ENCODE data around the gene GNB5.

Gene GNB5

DNA sequence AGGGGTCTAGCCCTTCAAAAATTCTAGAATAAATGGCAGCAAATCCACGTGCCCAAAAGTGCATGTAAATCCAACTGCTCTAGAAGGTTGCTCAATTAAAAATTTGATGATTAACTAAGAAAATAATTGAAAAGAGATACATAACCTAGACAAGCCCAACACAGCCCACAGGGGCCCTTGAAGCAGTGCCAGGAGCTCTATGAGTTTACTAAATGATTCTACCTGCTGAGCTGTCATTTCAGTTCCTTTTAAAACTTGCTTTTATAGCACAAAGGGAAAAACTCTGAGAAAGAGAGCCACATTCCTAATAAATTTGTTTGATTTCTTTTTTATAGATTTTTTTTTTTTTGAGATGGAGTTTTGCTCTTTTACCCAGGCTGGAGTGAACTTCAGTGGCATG, 38.9 kb upstream of the GNB5 start:
- H4K8ac ChIP-seq (ENCODE audit: low read depth, low read length) = no peak overlapping the region
- no peak overlapping the region for H3K4me3 ChIP-seq (ENCODE audit: low read length in 2 of 2)
- no peaks in the 10 kb centered on the region for H3K9me3 ChIP-seq (replicated peaks in 1 of 2; ENCODE audit: control insufficient read depth in 2 of 2, insufficient read depth in 1 of 2, low read depth in 1 of 2, low read length in 2 of 2)
- no peak overlapping the region for H2BK15ac ChIP-seq (ENCODE audit: low read length)
- WGBS, 2 donors (ENCODE audit: extremely low coverage in 2 of 2, insufficient read length in 2 of 2, insufficient replicate concordance in 1 of 2) = no CpG with 5 or more reads among the region's 1 CpG
- H3K4me1 ChIP-seq (ENCODE audit: control insufficient read depth in 2 of 2, insufficient read depth in 1 of 2, low read depth in 1 of 2, low read length in 2 of 2) = peaks cover 0 to 6% of the 10 kb centered on the region in 2 donors
- H3K36me3 ChIP-seq (replicated peaks in 1 of 2; ENCODE audit: control insufficient read depth in 2 of 2, insufficient read depth in 2 of 2, low read length in 2 of 2) = peaks cover 9 to 14% of the 10 kb centered on the region in 2 donors
- no peak overlapping the region for H4K91ac ChIP-seq (ENCODE audit: low read depth, low read length, poor library complexity)
- H2BK120ac ChIP-seq (ENCODE audit: low read depth, low read length) = no peak overlapping the region
- no peak overlapping the region for H2AK5ac ChIP-seq (ENCODE audit: low read depth, low read length)
- no peak overlapping the region for H3K14ac ChIP-seq (ENCODE audit: low read length)
- H3K27me3 ChIP-seq (ENCODE audit: control insufficient read depth in 3 of 3, insufficient read depth in 3 of 3, low read depth in 1 of 3, low read length in 3 of 3) = no peaks in the 10 kb centered on the region
- H2AFZ ChIP-seq (ENCODE audit: low read length) = no peak overlapping the region
- no peak overlapping the region for H3K27ac ChIP-seq (replicated peaks; ENCODE audit: low read length)
- DNase-seq (ENCODE audit: low spot score) = no peak
- H2BK5ac ChIP-seq (ENCODE audit: low read length) = no peak overlapping the region
- no peak overlapping the region for H2BK12ac ChIP-seq (ENCODE audit: low read length)
- no peak overlapping the region for H3K9ac ChIP-seq (ENCODE audit: low read depth, low read length, poor library complexity)
- no peak overlapping the region for H3K4ac ChIP-seq (ENCODE audit: low read length)
- no peak overlapping the region for H3K18ac ChIP-seq (ENCODE audit: low read length)
- no peak overlapping the region for H3K4me2 ChIP-seq (ENCODE audit: insufficient read depth, low read length, poor library complexity, severe bottlenecking)
- no peak overlapping the region for H3K23ac ChIP-seq (ENCODE audit: low read depth, low read length, poor library complexity)
- H3K79me1 ChIP-seq (ENCODE audit: low read depth, low read length) = no peaks in the 10 kb centered on the region

DNA sequence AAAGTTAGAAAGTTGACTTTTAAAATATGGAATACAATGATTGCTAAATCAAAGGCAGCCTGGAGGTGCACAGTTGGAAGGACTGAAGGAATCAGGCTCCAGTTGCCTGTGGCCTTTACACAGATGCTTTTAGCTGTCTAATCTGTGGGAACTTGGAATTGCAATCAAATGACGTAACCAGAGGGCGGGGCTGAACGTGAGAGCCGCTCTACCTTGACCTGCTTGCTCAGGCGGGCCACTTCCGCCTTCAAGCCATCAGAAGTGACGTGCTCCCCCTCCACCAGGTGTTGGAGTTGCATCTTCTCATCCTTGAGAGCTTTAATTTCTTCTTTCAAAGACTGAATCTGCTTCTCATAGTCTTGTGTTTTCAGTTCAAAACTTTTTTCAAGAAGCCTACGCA, 37.7 kb upstream of the GNB5 start:
- no peak overlapping the region for H3K4me2 ChIP-seq (ENCODE audit: insufficient read depth, low read length, poor library complexity, severe bottlenecking)
- no peak overlapping the region for H2BK120ac ChIP-seq (ENCODE audit: low read depth, low read length)
- WGBS, 2 donors (ENCODE audit: extremely low coverage in 2 of 2, insufficient read length in 2 of 2, insufficient replicate concordance in 1 of 2) = no CpG with 5 or more reads among the region's 8 CpGs
- H3K9me3 ChIP-seq (replicated peaks in 1 of 2; ENCODE audit: control insufficient read depth in 2 of 2, insufficient read depth in 1 of 2, low read depth in 1 of 2, low read length in 2 of 2) = no peaks in the 10 kb centered on the region
- peaks cover 5 to 18% of the 10 kb centered on the region in 2 donors for H3K36me3 ChIP-seq (replicated peaks in 1 of 2; ENCODE audit: control insufficient read depth in 2 of 2, insufficient read depth in 2 of 2, low read length in 2 of 2)
- no peak overlapping the region for H2BK12ac ChIP-seq (ENCODE audit: low read length)
- no peak overlapping the region for H4K8ac ChIP-seq (ENCODE audit: low read depth, low read length)
- H2AK5ac ChIP-seq (ENCODE audit: low read depth, low read length) = no peak overlapping the region
- no peaks in the 10 kb centered on the region for H3K27me3 ChIP-seq (ENCODE audit: control insufficient read depth in 3 of 3, insufficient read depth in 3 of 3, low read depth in 1 of 3, low read length in 3 of 3)
- H3K4me3 ChIP-seq (ENCODE audit: low read length in 2 of 2) = no peak overlapping the region
- H3K79me1 ChIP-seq (ENCODE audit: low read depth, low read length) = no peaks in the 10 kb centered on the region
- no peak for DNase-seq (ENCODE audit: low spot score)
- no peak overlapping the region for H3K4ac ChIP-seq (ENCODE audit: low read length)
- peaks cover 0 to 6% of the 10 kb centered on the region in 2 donors for H3K4me1 ChIP-seq (ENCODE audit: control insufficient read depth in 2 of 2, insufficient read depth in 1 of 2, low read depth in 1 of 2, low read length in 2 of 2)
- no peak overlapping the region for H3K27ac ChIP-seq (replicated peaks; ENCODE audit: low read length)
- H3K23ac ChIP-seq (ENCODE audit: low read depth, low read length, poor library complexity) = no peak overlapping the region
- H3K14ac ChIP-seq (ENCODE audit: low read length) = no peak overlapping the region
- no peak overlapping the region for H2BK5ac ChIP-seq (ENCODE audit: low read length)
- H2AFZ ChIP-seq (ENCODE audit: low read length) = no peak overlapping the region
- H4K91ac ChIP-seq (ENCODE audit: low read depth, low read length, poor library complexity) = no peak overlapping the region
- H3K18ac ChIP-seq (ENCODE audit: low read length) = no peak overlapping the region
- H3K9ac ChIP-seq (ENCODE audit: low read depth, low read length, poor library complexity) = no peak overlapping the region
- no peak overlapping the region for H2BK15ac ChIP-seq (ENCODE audit: low read length)

DNA sequence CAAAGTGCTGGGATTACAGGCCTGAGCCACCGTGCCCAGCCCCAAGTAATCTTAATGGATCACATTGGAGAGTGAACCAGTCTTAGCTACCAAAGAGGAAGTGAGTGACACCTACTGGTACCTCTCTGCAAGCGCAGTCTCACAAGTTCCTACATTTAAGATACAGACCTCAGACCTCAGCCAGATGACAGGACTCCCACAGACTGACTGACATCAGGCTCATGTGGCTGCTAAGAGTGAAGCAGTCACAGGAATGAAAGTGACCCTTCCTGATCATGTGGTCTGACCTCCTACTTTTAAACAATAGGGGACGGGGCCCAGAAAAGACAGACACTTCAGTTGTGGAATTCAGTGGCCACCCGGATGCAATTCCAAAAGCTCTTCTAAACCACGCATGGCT, 36.3 kb upstream of the GNB5 start:
- Histone ChIP-seq H2BK5ac (ENCODE audit: low read length) (no peak overlapping the region), H3K23ac (ENCODE audit: low read depth, low read length, poor library complexity) (no peak overlapping the region), H4K91ac (ENCODE audit: low read depth, low read length, poor library complexity) (no peak overlapping the region), H3K4me1 (ENCODE audit: control insufficient read depth in 2 of 2, insufficient read depth in 1 of 2, low read depth in 1 of 2, low read length in 2 of 2) (peaks cover 0 to 4% of the 10 kb centered on the region in 2 donors), H2BK120ac (ENCODE audit: low read depth, low read length) (no peak overlapping the region), H2BK12ac (ENCODE audit: low read length) (no peak overlapping the region), H4K8ac (ENCODE audit: low read depth, low read length) (no peak overlapping the region), H3K79me1 (ENCODE audit: low read depth, low read length) (no peaks in the 10 kb centered on the region), H3K9me3 (replicated peaks in 1 of 2; ENCODE audit: control insufficient read depth in 2 of 2, insufficient read depth in 1 of 2, low read depth in 1 of 2, low read length in 2 of 2) (no peaks in the 10 kb centered on the region), H3K36me3 (replicated peaks in 1 of 2; ENCODE audit: control insufficient read depth in 2 of 2, insufficient read depth in 2 of 2, low read length in 2 of 2) (peaks cover 5 to 26% of the 10 kb centered on the region in 2 donors), H2AK5ac (ENCODE audit: low read depth, low read length) (no peak overlapping the region), H3K9ac (ENCODE audit: low read depth, low read length, poor library complexity) (no peak overlapping the region), H3K27me3 (ENCODE audit: control insufficient read depth in 3 of 3, insufficient read depth in 3 of 3, low read depth in 1 of 3, low read length in 3 of 3) (no peaks in the 10 kb centered on the region), H3K4me3 (ENCODE audit: low read length in 2 of 2) (no peak overlapping the region), H3K18ac (ENCODE audit: low read length) (no peak overlapping the region), H3K4ac (ENCODE audit: low read length) (no peak overlapping the region), H3K4me2 (ENCODE audit: insufficient read depth, low read length, poor library complexity, severe bottlenecking) (no peak overlapping the region), H2BK15ac (ENCODE audit: low read length) (no peak overlapping the region), H3K14ac (ENCODE audit: low read length) (no peak overlapping the region), H3K27ac (replicated peaks; ENCODE audit: low read length) (no peak overlapping the region), H2AFZ (ENCODE audit: low read length) (no peak overlapping the region)
- DNase-seq (ENCODE audit: low spot score) = peak; percentile 64
- no CpG with 5 or more reads among the region's 5 CpGs for WGBS, 2 donors (ENCODE audit: extremely low coverage in 2 of 2, insufficient read length in 2 of 2, insufficient replicate concordance in 1 of 2)

DNA sequence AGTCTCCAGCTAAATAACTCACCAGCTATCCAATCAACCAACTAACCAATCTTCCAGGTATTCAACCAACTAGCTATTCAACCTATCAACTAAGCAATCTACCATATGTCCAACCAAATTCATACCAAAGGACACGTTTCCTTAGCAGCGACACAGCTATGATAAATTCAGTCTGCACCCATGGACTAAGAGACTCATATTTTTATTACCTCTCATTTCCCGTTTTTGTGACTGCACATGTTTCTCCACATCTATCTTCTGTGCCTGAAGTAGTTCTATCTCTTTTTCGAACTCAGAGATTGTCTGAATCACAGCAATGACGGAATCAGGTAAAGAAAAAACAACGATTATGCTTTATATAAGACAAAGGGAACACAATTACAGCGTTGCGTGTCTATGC, 34.0 kb upstream of the GNB5 start:
- Histone ChIP-seq H3K23ac (ENCODE audit: low read depth, low read length, poor library complexity) (no peak overlapping the region), H2AK5ac (ENCODE audit: low read depth, low read length) (no peak overlapping the region), H2BK12ac (ENCODE audit: low read length) (no peak overlapping the region), H3K27ac (replicated peaks; ENCODE audit: low read length) (no peak overlapping the region), H3K36me3 (replicated peaks in 1 of 2; ENCODE audit: control insufficient read depth in 2 of 2, insufficient read depth in 2 of 2, low read length in 2 of 2) (peaks cover 6 to 32% of the 10 kb centered on the region in 2 donors), H3K9ac (ENCODE audit: low read depth, low read length, poor library complexity) (no peak overlapping the region), H3K4ac (ENCODE audit: low read length) (no peak overlapping the region), H3K4me2 (ENCODE audit: insufficient read depth, low read length, poor library complexity, severe bottlenecking) (no peak overlapping the region), H2BK15ac (ENCODE audit: low read length) (no peak overlapping the region), H3K79me1 (ENCODE audit: low read depth, low read length) (no peaks in the 10 kb centered on the region), H3K9me3 (replicated peaks in 1 of 2; ENCODE audit: control insufficient read depth in 2 of 2, insufficient read depth in 1 of 2, low read depth in 1 of 2, low read length in 2 of 2) (no peaks in the 10 kb centered on the region), H3K4me3 (ENCODE audit: low read length in 2 of 2) (no peak overlapping the region), H3K14ac (ENCODE audit: low read length) (no peak overlapping the region), H2AFZ (ENCODE audit: low read length) (no peak overlapping the region), H4K8ac (ENCODE audit: low read depth, low read length) (no peak overlapping the region), H4K91ac (ENCODE audit: low read depth, low read length, poor library complexity) (no peak overlapping the region), H2BK5ac (ENCODE audit: low read length) (no peak overlapping the region), H3K18ac (ENCODE audit: low read length) (no peak overlapping the region), H3K27me3 (ENCODE audit: control insufficient read depth in 3 of 3, insufficient read depth in 3 of 3, low read depth in 1 of 3, low read length in 3 of 3) (no peaks in the 10 kb centered on the region), H2BK120ac (ENCODE audit: low read depth, low read length) (no peak overlapping the region), H3K4me1 (ENCODE audit: control insufficient read depth in 2 of 2, insufficient read depth in 1 of 2, low read depth in 1 of 2, low read length in 2 of 2) (peaks cover 0 to 1% of the 10 kb centered on the region in 2 donors)
- no peak for DNase-seq (ENCODE audit: low spot score)
- no CpG with 5 or more reads among the region's 8 CpGs for WGBS, 2 donors (ENCODE audit: extremely low coverage in 2 of 2, insufficient read length in 2 of 2, insufficient replicate concordance in 1 of 2)
